Measurements from ENCODE around the gene CAMK1. TPM values are rescaled to one million over a fixed set of nuclear protein-coding genes. Genes with fewer than 3 reads are reported as not detected.

Gene CAMK1
- total and polyA plus RNA-seq, 3 donors from 2014 or later, result 62.7 to 185 (median 127) TPM

GRCh38 chr3:9792405-9793160 lies 22.8 kb upstream of the CAMK1 start, which contains the start of the genes ARPC4 and TADA3:
TSS of gene ARPC4 (plus strand) at chr3:9793082. CDS start at chr3:9793122, 40 bp downstream.
TSS of gene TADA3 (minus strand) at chr3:9792473. CDS start at chr3:9791466, 1,007 bp downstream.
- Histone ChIP-seq H3K27me3 (no peaks in the 10 kb centered on the region), H3K36me3 (ENCODE audit: low read depth, missing control alignments) (no peaks in the 10 kb centered on the region), H3K4me1 (peaks cover 8% of the 10 kb centered on the region), H3K9me3 (no peaks in the 10 kb centered on the region), H3K4me3 (peak within 1 kb of the TSS; percentile 82 to 96), H3K27ac (peak within 1 kb of the TSS; percentile 94)
- DNase-seq, result peak; percentile 95
- intact Hi-C loops (cut with DNase I; ENCODE audit: low total_unique reads), result no loop called here
- no peak for TF ChIP-seq POLR2A (IDR thresholded peaks at IDR 0.05)
- TF ChIP-seq CTCF (IDR thresholded peaks at IDR 0.05), result peak in 2 of 3 experiments; percentile 17 to 22
- 0% methylated on average over 30 to 65 of the region's 65 CpGs for WGBS, 2 donors

- H3K27ac ChIP-seq, result peak overlapping the region; percentile 94
- H3K4me1 ChIP-seq, result peaks cover 8% of the 10 kb centered on the region
- peak overlapping the region; percentile 82 to 96 for H3K4me3 ChIP-seq
- DNase-seq, result no peak
- H3K9me3 ChIP-seq, result no peaks in the 10 kb centered on the region
- no peaks in the 10 kb centered on the region for H3K27me3 ChIP-seq
- WGBS, 2 donors, result 13 to 42% methylated on average over 5 to 14 of the region's 14 CpGs
- intact Hi-C loops (cut with DNase I; ENCODE audit: low total_unique reads), result no loop called here
- no peak for TF ChIP-seq CTCF (IDR thresholded peaks at IDR 0.05)
- TF ChIP-seq POLR2A (IDR thresholded peaks at IDR 0.05), result no peak
- H3K36me3 ChIP-seq (ENCODE audit: low read depth, missing control alignments), result no peaks in the 10 kb centered on the region
Measured at GRCh38 chr3:9791790-9792404, 22.1 kb upstream of the CAMK1 start.

- no peak for DNase-seq
- Histone ChIP-seq H3K4me3 (no peak overlapping the region), H3K27ac (no peak overlapping the region), H3K9me3 (no peaks in the 10 kb centered on the region), H3K27me3 (no peaks in the 10 kb centered on the region), H3K36me3 (ENCODE audit: low read depth, missing control alignments) (no peaks in the 10 kb centered on the region), H3K4me1 (peaks cover 8% of the 10 kb centered on the region)
- no peak for TF ChIP-seq CTCF (IDR thresholded peaks at IDR 0.05)
- TF ChIP-seq POLR2A (IDR thresholded peaks at IDR 0.05), result no peak
- intact Hi-C loops (cut with DNase I; ENCODE audit: low total_unique reads), result no loop called here
- 82 to 96% methylated on average over 2 to 11 of the region's 11 CpGs for WGBS, 2 donors
Measured at GRCh38 chr3:9791127-9791526, 21.4 kb upstream of the CAMK1 start.

- Histone ChIP-seq H3K4me1 (no peaks in the 10 kb centered on the region), H3K4me3 (no peak overlapping the region), H3K27me3 (no peaks in the 10 kb centered on the region), H3K36me3 (ENCODE audit: low read depth, missing control alignments) (no peaks in the 10 kb centered on the region), H3K27ac (no peak overlapping the region), H3K9me3 (no peaks in the 10 kb centered on the region)
- DNase-seq, result no peak
- intact Hi-C loops (cut with DNase I; ENCODE audit: low total_unique reads), result no loop called here
- TF ChIP-seq POLR2A (IDR thresholded peaks at IDR 0.05) (no peak), CTCF (IDR thresholded peaks at IDR 0.05) (no peak)
- 85 to 86% methylated on average over 6 of the region's 6 CpGs for WGBS, 2 donors
Measured at GRCh38 chr3:9787714-9788113, 18.0 kb upstream of the CAMK1 start.
